ENCODE data around the gene CHRDL1. TPM values are rescaled to one million over a fixed set of nuclear protein-coding genes. Genes with fewer than 3 reads are reported as not detected.
"Not testable (repeated sequence)": the region's sequence is repeated elsewhere in the genome, so short reads cannot be mapped to it uniquely, and the experiment has no call there.

Gene CHRDL1
- total and polyA plus RNA-seq, 2 experiments from 2014 or later, result 0.06 TPM; not detected in 1

DNA sequence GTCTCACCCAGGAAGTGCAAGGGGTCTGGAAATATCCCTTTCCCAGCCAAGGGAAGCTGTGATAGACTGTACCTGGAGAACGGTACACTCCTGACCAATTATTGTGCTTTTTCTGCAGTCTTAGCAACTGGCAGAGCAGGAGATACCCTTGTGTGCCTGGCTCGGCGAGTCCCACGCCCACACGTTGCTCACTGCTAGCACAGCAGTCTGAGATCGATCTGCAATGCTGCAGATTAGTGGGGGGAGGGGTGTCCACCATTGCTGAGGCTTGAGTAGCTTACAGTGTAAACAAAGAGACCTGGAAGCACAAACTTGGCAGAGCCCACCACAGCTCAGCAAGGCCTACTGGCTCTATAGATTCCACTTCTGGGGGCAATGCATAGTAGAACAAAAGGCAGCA, 138.5 kb downstream of the CHRDL1 start:
- no peaks in the 10 kb centered on the region for H4K20me1 ChIP-seq (ENCODE audit: insufficient read depth)
- no peak overlapping the region for H3K4me2 ChIP-seq (ENCODE audit: unreplicated experiment)
- TF ChIP-seq EZH2phosphoT487 (IDR thresholded peaks at IDR 0.05; ENCODE audit: insufficient read depth, low read depth) (no peak), EZH2 (IDR thresholded peaks at IDR 0.05; ENCODE audit: insufficient read depth, poor library complexity, severe bottlenecking) (no peak)
- no peak overlapping the region for H2AFZ ChIP-seq
- no peaks in the 10 kb centered on the region for H3K79me2 ChIP-seq (ENCODE audit: insufficient read depth)
- DNase-seq, result no peak
- H3K4me3 ChIP-seq, result no peak overlapping the region
- H3K4me1 ChIP-seq (ENCODE audit: insufficient read depth), result no peaks in the 10 kb centered on the region
- in situ Hi-C loops (cut with MboI), result no loop called here
- no peaks in the 10 kb centered on the region for H3K27me3 ChIP-seq (replicated peaks; ENCODE audit: insufficient read depth)
- no peaks in the 10 kb centered on the region for H3K9me2 ChIP-seq (ENCODE audit: insufficient read depth)
- H3K36me3 ChIP-seq (ENCODE audit: low read depth), result no peaks in the 10 kb centered on the region
- H3K9me3 ChIP-seq (ENCODE audit: low read depth), result no peaks in the 10 kb centered on the region
- H3K27ac ChIP-seq, result no peak overlapping the region
- no peaks in the 10 kb centered on the region for H3F3A ChIP-seq (ENCODE audit: insufficient read depth)
- 86 to 88% methylated on average over 4 to 6 of the region's 6 CpGs for WGBS, 2 experiments (ENCODE audit: low coverage in 1 of 2, low lambda C conversion rate in 2 of 2, missing lambda C conversion rate in 2 of 2)
- H3K9ac ChIP-seq, result no peak overlapping the region

- H3K9me2 ChIP-seq (ENCODE audit: insufficient read depth); H3K4me1 ChIP-seq (ENCODE audit: insufficient read depth); H3K9ac ChIP-seq; H3K4me2 ChIP-seq (ENCODE audit: unreplicated experiment); H3K27ac ChIP-seq; H3K79me2 ChIP-seq (ENCODE audit: insufficient read depth); H3K4me3 ChIP-seq; DNase-seq; H3K36me3 ChIP-seq (ENCODE audit: low read depth); H4K20me1 ChIP-seq (ENCODE audit: insufficient read depth); H3K9me3 ChIP-seq (ENCODE audit: low read depth); H2AFZ ChIP-seq; in situ Hi-C loops (cut with MboI); H3F3A ChIP-seq (ENCODE audit: insufficient read depth); H3K27me3 ChIP-seq (replicated peaks; ENCODE audit: insufficient read depth): not testable (repeated sequence)
These were observed 141.3 kb downstream of the CHRDL1 start for GRCh38 chrX:110654280-110654679.

GRCh38 chrX:110646386-110646785, 149.2 kb downstream of the CHRDL1 start:
- TF ChIP-seq EZH2 (IDR thresholded peaks at IDR 0.05; ENCODE audit: insufficient read depth, poor library complexity, severe bottlenecking) (no peak), EZH2phosphoT487 (IDR thresholded peaks at IDR 0.05; ENCODE audit: insufficient read depth, low read depth) (no peak)
- Histone ChIP-seq H3F3A (ENCODE audit: insufficient read depth) (no peaks in the 10 kb centered on the region), H3K79me2 (ENCODE audit: insufficient read depth) (no peaks in the 10 kb centered on the region), H3K27ac (no peak overlapping the region), H3K4me1 (ENCODE audit: insufficient read depth) (no peaks in the 10 kb centered on the region), H2AFZ (no peak overlapping the region), H3K4me3 (no peak overlapping the region), H3K9ac (no peak overlapping the region), H3K27me3 (replicated peaks; ENCODE audit: insufficient read depth) (no peaks in the 10 kb centered on the region), H3K9me2 (ENCODE audit: insufficient read depth) (no peaks in the 10 kb centered on the region), H3K9me3 (ENCODE audit: low read depth) (no peaks in the 10 kb centered on the region), H3K4me2 (ENCODE audit: unreplicated experiment) (no peak overlapping the region), H3K36me3 (ENCODE audit: low read depth) (no peaks in the 10 kb centered on the region), H4K20me1 (ENCODE audit: insufficient read depth) (no peaks in the 10 kb centered on the region)
- 0 to 10% methylated on average over 1 of the region's 1 CpG for WGBS, 2 experiments (ENCODE audit: low coverage in 1 of 2, low lambda C conversion rate in 2 of 2, missing lambda C conversion rate in 2 of 2)
- in situ Hi-C loops (cut with MboI), result no loop called here
- DNase-seq, result no peak
